ENCODE data around the gene PUS7L. TPM values are rescaled to one million over a fixed set of nuclear protein-coding genes. Genes with fewer than 3 reads are reported as not detected.

The PUS7L gene
- total RNA-seq, 1 experiment from 2014 or later = 15.3 TPM

GRCh38 chr12:43749016-43749415, 9.6 kb downstream of the PUS7L start:
- no peak overlapping the region for H3K9ac ChIP-seq (ENCODE audit: low read length)
- no peaks in the 10 kb centered on the region for H3K9me3 ChIP-seq (ENCODE audit: control insufficient read depth in 1 of 2, insufficient read depth in 1 of 2, low read depth in 1 of 2, low read length in 2 of 2)
- H3K9me2 ChIP-seq (ENCODE audit: insufficient read depth) = no peaks in the 10 kb centered on the region
- no peak overlapping the region for H2AFZ ChIP-seq (ENCODE audit: low read depth, low read length, poor library complexity, severe bottlenecking)
- BruUV-seq (replicated peaks) = no TSS peak
- H3K4me1 ChIP-seq (ENCODE audit: control insufficient read depth in 1 of 2, insufficient read depth in 2 of 2, low read length in 2 of 2) = no peaks in the 10 kb centered on the region
- H4K20me1 ChIP-seq (ENCODE audit: insufficient read depth) = no peaks in the 10 kb centered on the region
- TF ChIP-seq CTCF (IDR thresholded peaks at IDR 0.05 in 2 of 3, conservative IDR thresholded peaks at IDR 0.05 in 1 of 3; ENCODE audit: borderline replicate concordance in 1 of 3, insufficient read depth in 1 of 3, low read depth in 2 of 3, low read length in 2 of 3) (no peak), SRF (IDR thresholded peaks at IDR 0.05; ENCODE audit: low read depth) (no peak), RAD21 (IDR thresholded peaks at IDR 0.05; ENCODE audit: low read depth) (no peak), ZBTB33 (IDR thresholded peaks at IDR 0.05; ENCODE audit: extremely low read depth, insufficient replicate concordance, low read length) (no peak), SP1 (IDR thresholded peaks at IDR 0.05; ENCODE audit: low read depth) (no peak)
- H3K79me2 ChIP-seq (ENCODE audit: insufficient read depth, low read length) = peaks cover 5% of the 10 kb centered on the region; the same call in 1 of the 2 replicates
- RAD21 ChIA-PET (ENCODE audit: low non-redundant PET in 1 of 2, low total read pairs in 2 of 2, uncharacterized antibody in 2 of 2, unreplicated experiment in 2 of 2) = no interaction called here
- ATAC-seq = no peak
- DNase-seq (ENCODE audit: low read depth, low spot score) = no peak
- no peak overlapping the region for H3K4me3 ChIP-seq (replicated peaks in 1 of 2; ENCODE audit: low read depth in 1 of 2, low read length in 2 of 2)
- POLR2A ChIA-PET = no interaction called here
- H3K27ac ChIP-seq (ENCODE audit: low read depth, low read length) = no peak overlapping the region
- CTCF ChIA-PET = no interaction called here
- intact Hi-C loops (cut with micrococcal nuclease) = no loop called here
- H3K4me2 ChIP-seq (ENCODE audit: low read length) = no peak overlapping the region
- H3K27me3 ChIP-seq (ENCODE audit: insufficient read depth, low read length) = no peaks in the 10 kb centered on the region
- H3K36me3 ChIP-seq (ENCODE audit: control insufficient read depth in 1 of 2, insufficient read depth in 2 of 2, low read length in 2 of 2) = peaks cover 8 to 19% of the 10 kb centered on the region in 2 experiments; a peak in 3 of 4 replicates

GRCh38 chr12:43744826-43745225, 13.8 kb downstream of the PUS7L start:
- H3K9me3 ChIP-seq (ENCODE audit: control insufficient read depth in 1 of 2, insufficient read depth in 1 of 2, low read depth in 1 of 2, low read length in 2 of 2) = no peaks in the 10 kb centered on the region
- no peak overlapping the region for H3K9ac ChIP-seq (ENCODE audit: low read length)
- DNase-seq (ENCODE audit: low read depth, low spot score) (no peak), ATAC-seq (no peak)
- H3K79me2 ChIP-seq (ENCODE audit: insufficient read depth, low read length) = no peaks in the 10 kb centered on the region
- intact Hi-C loops (cut with micrococcal nuclease) = no loop called here
- no peak overlapping the region for H3K4me3 ChIP-seq (replicated peaks in 1 of 2; ENCODE audit: low read depth in 1 of 2, low read length in 2 of 2)
- POLR2A ChIA-PET = no interaction called here
- CTCF ChIA-PET = no interaction called here
- no peak overlapping the region for H3K4me2 ChIP-seq (ENCODE audit: low read length)
- RAD21 ChIA-PET (ENCODE audit: low non-redundant PET in 1 of 2, low total read pairs in 2 of 2, uncharacterized antibody in 2 of 2, unreplicated experiment in 2 of 2) = no interaction called here
- TF ChIP-seq EGR1 (IDR thresholded peaks at IDR 0.05; ENCODE audit: low read depth) = no peak
- TF ChIP-seq POLR2A (IDR thresholded peaks at IDR 0.05; ENCODE audit: borderline replicate concordance, extremely low read depth, insufficient read depth, insufficient read length) = no peak
- TF ChIP-seq REST (IDR thresholded peaks at IDR 0.05; ENCODE audit: low read depth) = no peak
- TF ChIP-seq ZNF274 (IDR thresholded peaks at IDR 0.05; ENCODE audit: low read depth, low read length) = no peak
- TF ChIP-seq CEBPB (IDR thresholded peaks at IDR 0.05; ENCODE audit: low read depth) = no peak
- no peaks in the 10 kb centered on the region for H3K4me1 ChIP-seq (ENCODE audit: control insufficient read depth in 1 of 2, insufficient read depth in 2 of 2, low read length in 2 of 2)
- no peak overlapping the region for H2AFZ ChIP-seq (ENCODE audit: low read depth, low read length, poor library complexity, severe bottlenecking)
- H3K9me2 ChIP-seq (ENCODE audit: insufficient read depth) = no peaks in the 10 kb centered on the region
- BruUV-seq (replicated peaks) = no TSS peak
- no peaks in the 10 kb centered on the region for H3K27me3 ChIP-seq (ENCODE audit: insufficient read depth, low read length)
- H3K36me3 ChIP-seq (ENCODE audit: control insufficient read depth in 1 of 2, insufficient read depth in 2 of 2, low read length in 2 of 2) = peaks cover 8 to 14% of the 10 kb centered on the region in 2 experiments; a peak in 3 of 4 replicates
- no peak overlapping the region for H3K27ac ChIP-seq (ENCODE audit: low read depth, low read length)
- H4K20me1 ChIP-seq (ENCODE audit: insufficient read depth) = no peaks in the 10 kb centered on the region

Data from HCT116 (cell line).